SK-N-SH treated with all-trans-retinoic acid at 6 μM for 48 hours (cell line): Measurements from ENCODE around the gene WIPF2.
A peak's percentile ranks its signal among the peaks of the same experiment; 100 is the strongest.

Experiments
- ATAC-seq: fragments of 200-7000 bp; cut with Tn5 transposase; 3 replicates; pipeline ENCODE4 v1.9.1; 2020; ENCODE audit warnings: mild to moderate bottlenecking, moderate library complexity
- ARNTL ChIP-seq: fragments of 450-650 bp; formaldehyde crosslinking; IDR thresholded peaks from 2 replicates; pipeline ENCODE4 v1.5.0; 2020; ENCODE audit warnings: low read depth, mild to moderate bottlenecking, moderate library complexity, borderline replicate concordance
- BACH2 ChIP-seq: fragments of 250-450 bp; sonication (Bioruptor Pico); IDR thresholded peaks from 2 replicates; pipeline ENCODE4 v1.9.0; 2021; ENCODE audit warnings: mild to moderate bottlenecking, borderline replicate concordance
- CSDC2 ChIP-seq: fragments of 250-450 bp; sonication (Bioruptor Pico); IDR thresholded peaks from 2 replicates; pipeline ENCODE4 v1.5.0; 2020; ENCODE audit warnings: mild to moderate bottlenecking, moderate library complexity
- ESRRG ChIP-seq: fragments of 250-450 bp; sonication (Bioruptor Pico); IDR thresholded peaks from 2 replicates; pipeline ENCODE4 v1.6.1; 2021; ENCODE audit warnings: mild to moderate bottlenecking
- OSR1 ChIP-seq: fragments of 250-450 bp; sonication (Bioruptor Pico); IDR thresholded peaks from 2 replicates; pipeline ENCODE4 v1.8.0; 2022; ENCODE audit warnings: moderate library complexity, mild to moderate bottlenecking, inconsistent platforms
- PPARA ChIP-seq: fragments of 250-450 bp; sonication (Bioruptor Pico); IDR thresholded peaks from 2 replicates; pipeline ENCODE4 v1.5.0; 2020; ENCODE audit warnings: mild to moderate bottlenecking, borderline replicate concordance
- RARB ChIP-seq: fragments of 250-450 bp; sonication (Bioruptor Pico); IDR thresholded peaks from 2 replicates; pipeline ENCODE4 v1.8.0; 2021; ENCODE audit warnings: mild to moderate bottlenecking, moderate library complexity
- SNAI2 ChIP-seq: fragments of 250-450 bp; sonication (Bioruptor Pico); IDR thresholded peaks from 2 replicates; pipeline ENCODE4 v1.5.0; 2020; ENCODE audit warnings: mild to moderate bottlenecking, moderate library complexity
- TCF4 ChIP-seq: fragments of 250-450 bp; sonication (Bioruptor Pico); IDR thresholded peaks from 2 replicates; pipeline ENCODE4 v1.8.0; 2021; ENCODE audit warnings: mild to moderate bottlenecking, moderate library complexity, borderline replicate concordance
- TOX ChIP-seq: fragments of 250-450 bp; sonication (Bioruptor Pico); IDR thresholded peaks from 2 replicates; pipeline ENCODE4 v1.8.0; 2021; ENCODE audit warnings: mild to moderate bottlenecking, moderate library complexity, borderline replicate concordance
- ZFP3 ChIP-seq: fragments of 250-450 bp; sonication (Bioruptor Pico); IDR thresholded peaks from 2 replicates; pipeline ENCODE4 v1.5.0; 2020; ENCODE audit warnings: mild to moderate bottlenecking, moderate library complexity
- ZFP30 ChIP-seq: fragments of 450-650 bp; formaldehyde crosslinking; IDR thresholded peaks from 2 replicates; pipeline ENCODE4 v1.5.0; 2022; ENCODE audit warnings: mild to moderate bottlenecking, moderate library complexity
- ZNF565 ChIP-seq: fragments of 450-650 bp; formaldehyde crosslinking; conservative IDR thresholded peaks from 2 replicates; pipeline ENCODE4 v1.5.0; 2020; ENCODE audit warnings: low read depth, mild to moderate bottlenecking, moderate library complexity
- ZNF70 ChIP-seq: fragments of 450-650 bp; formaldehyde crosslinking; IDR thresholded peaks from 2 replicates; pipeline ENCODE4 v1.5.0; 2020; ENCODE audit warnings: mild to moderate bottlenecking, moderate library complexity
- ZNF8 ChIP-seq: fragments of 450-650 bp; formaldehyde crosslinking; IDR thresholded peaks from 2 replicates; pipeline ENCODE4 v1.5.0; 2020; ENCODE audit warnings: mild to moderate bottlenecking, moderate library complexity
- TF ChIP-seq, protein P1 (sequence below): fragments of 250-450 bp; sonication (Bioruptor Pico); IDR thresholded peaks from 2 replicates; pipeline ENCODE4 v1.8.0; 2020; ENCODE audit warnings: mild to moderate bottlenecking, moderate library complexity, borderline replicate concordance
- TF ChIP-seq, protein P2 (sequence below): fragments of 250-450 bp; sonication (Bioruptor Pico); IDR thresholded peaks from 2 replicates; pipeline ENCODE4 v1.5.0; 2020; ENCODE audit warnings: mild to moderate bottlenecking, moderate library complexity
- TF ChIP-seq, protein P3 (sequence below): fragments of 250-450 bp; sonication (Bioruptor Pico); IDR thresholded peaks from 2 replicates; pipeline ENCODE4 v1.8.0; 2021; ENCODE audit warnings: low read depth, mild to moderate bottlenecking, moderate library complexity, borderline replicate concordance
- TF ChIP-seq, protein P4 (sequence below): fragments of 250-450 bp; sonication (Bioruptor Pico); IDR thresholded peaks from 2 replicates; pipeline ENCODE4 v1.5.1; 2021; ENCODE audit warnings: mild to moderate bottlenecking, moderate library complexity
- TF ChIP-seq, protein P5 (sequence below): fragments of 250-450 bp; sonication (Bioruptor Pico); IDR thresholded peaks from 2 replicates; pipeline ENCODE4 v1.5.1; 2020; ENCODE audit warnings: low read depth, mild to moderate bottlenecking, moderate library complexity

WIPF2 gene

DNA sequence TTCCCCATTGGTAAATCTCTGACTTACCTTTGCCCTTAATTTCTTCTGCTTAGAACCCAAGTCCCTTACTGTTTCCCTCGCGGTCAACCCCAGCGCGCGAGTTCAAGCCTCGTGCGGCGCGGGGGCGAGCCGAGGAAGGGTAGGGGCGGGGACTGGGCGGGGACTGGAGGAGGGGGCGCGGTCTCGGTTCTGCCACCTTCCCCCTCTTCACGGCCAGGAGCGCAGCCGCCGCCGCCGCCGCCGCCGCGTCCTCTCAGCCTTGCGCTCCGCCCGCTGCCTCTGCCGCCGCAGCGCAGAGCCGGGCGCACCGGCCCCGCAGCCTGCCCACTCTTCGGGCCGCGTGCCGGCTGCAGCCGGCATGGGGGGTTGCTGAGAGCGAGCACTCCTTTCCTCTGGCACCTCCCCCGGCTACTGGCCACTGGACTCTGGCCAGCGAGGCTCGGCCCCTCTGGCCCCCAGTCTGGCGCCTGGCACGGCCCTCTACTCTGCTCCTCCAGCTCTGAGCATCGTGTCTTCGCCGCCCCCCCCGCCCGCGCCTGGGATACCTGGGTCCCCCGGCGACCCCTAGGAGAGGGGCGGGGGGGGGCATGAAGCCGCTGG lies 41.7 kb upstream of the WIPF2 start, which contains the start of gene RAPGEFL1:
RAPGEFL1 (plus strand) TSS at position 196 of the 600 bp plus-strand sequence; CDS start at position 588, 392 bp downstream.
- ATAC-seq = peak; percentile 88
- TF ChIP-seq ZNF70 (CRISPR knock-in tag) = no peak
- TF ChIP-seq, protein P1, sequence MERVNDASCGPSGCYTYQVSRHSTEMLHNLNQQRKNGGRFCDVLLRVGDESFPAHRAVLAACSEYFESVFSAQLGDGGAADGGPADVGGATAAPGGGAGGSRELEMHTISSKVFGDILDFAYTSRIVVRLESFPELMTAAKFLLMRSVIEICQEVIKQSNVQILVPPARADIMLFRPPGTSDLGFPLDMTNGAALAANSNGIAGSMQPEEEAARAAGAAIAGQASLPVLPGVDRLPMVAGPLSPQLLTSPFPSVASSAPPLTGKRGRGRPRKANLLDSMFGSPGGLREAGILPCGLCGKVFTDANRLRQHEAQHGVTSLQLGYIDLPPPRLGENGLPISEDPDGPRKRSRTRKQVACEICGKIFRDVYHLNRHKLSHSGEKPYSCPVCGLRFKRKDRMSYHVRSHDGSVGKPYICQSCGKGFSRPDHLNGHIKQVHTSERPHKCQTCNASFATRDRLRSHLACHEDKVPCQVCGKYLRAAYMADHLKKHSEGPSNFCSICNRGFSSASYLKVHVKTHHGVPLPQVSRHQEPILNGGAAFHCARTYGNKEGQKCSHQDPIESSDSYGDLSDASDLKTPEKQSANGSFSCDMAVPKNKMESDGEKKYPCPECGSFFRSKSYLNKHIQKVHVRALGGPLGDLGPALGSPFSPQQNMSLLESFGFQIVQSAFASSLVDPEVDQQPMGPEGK (CRISPR knock-in tag) = peak; percentile 69; the same call in 1 of the 2 replicates
- no peak for TF ChIP-seq ZFP3
- TF ChIP-seq, protein P2, sequence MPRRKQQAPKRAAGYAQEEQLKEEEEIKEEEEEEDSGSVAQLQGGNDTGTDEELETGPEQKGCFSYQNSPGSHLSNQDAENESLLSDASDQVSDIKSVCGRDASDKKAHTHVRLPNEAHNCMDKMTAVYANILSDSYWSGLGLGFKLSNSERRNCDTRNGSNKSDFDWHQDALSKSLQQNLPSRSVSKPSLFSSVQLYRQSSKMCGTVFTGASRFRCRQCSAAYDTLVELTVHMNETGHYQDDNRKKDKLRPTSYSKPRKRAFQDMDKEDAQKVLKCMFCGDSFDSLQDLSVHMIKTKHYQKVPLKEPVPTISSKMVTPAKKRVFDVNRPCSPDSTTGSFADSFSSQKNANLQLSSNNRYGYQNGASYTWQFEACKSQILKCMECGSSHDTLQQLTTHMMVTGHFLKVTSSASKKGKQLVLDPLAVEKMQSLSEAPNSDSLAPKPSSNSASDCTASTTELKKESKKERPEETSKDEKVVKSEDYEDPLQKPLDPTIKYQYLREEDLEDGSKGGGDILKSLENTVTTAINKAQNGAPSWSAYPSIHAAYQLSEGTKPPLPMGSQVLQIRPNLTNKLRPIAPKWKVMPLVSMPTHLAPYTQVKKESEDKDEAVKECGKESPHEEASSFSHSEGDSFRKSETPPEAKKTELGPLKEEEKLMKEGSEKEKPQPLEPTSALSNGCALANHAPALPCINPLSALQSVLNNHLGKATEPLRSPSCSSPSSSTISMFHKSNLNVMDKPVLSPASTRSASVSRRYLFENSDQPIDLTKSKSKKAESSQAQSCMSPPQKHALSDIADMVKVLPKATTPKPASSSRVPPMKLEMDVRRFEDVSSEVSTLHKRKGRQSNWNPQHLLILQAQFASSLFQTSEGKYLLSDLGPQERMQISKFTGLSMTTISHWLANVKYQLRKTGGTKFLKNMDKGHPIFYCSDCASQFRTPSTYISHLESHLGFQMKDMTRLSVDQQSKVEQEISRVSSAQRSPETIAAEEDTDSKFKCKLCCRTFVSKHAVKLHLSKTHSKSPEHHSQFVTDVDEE = no peak
- no peak for TF ChIP-seq CSDC2 (CRISPR knock-in tag)
- no peak for TF ChIP-seq ESRRG (CRISPR knock-in tag)
- TF ChIP-seq ZNF565 (CRISPR knock-in tag) = no peak

GRCh38 chr17:40178021-40178601 lies 41.0 kb upstream of the WIPF2 start:
- TF ChIP-seq SNAI2 (CRISPR knock-in tag) = no peak
- TF ChIP-seq PPARA (CRISPR knock-in tag) = no peak
- no peak for TF ChIP-seq ZNF8 (CRISPR knock-in tag)
- TF ChIP-seq ZNF70 (CRISPR knock-in tag) = no peak
- TF ChIP-seq, protein P3, sequence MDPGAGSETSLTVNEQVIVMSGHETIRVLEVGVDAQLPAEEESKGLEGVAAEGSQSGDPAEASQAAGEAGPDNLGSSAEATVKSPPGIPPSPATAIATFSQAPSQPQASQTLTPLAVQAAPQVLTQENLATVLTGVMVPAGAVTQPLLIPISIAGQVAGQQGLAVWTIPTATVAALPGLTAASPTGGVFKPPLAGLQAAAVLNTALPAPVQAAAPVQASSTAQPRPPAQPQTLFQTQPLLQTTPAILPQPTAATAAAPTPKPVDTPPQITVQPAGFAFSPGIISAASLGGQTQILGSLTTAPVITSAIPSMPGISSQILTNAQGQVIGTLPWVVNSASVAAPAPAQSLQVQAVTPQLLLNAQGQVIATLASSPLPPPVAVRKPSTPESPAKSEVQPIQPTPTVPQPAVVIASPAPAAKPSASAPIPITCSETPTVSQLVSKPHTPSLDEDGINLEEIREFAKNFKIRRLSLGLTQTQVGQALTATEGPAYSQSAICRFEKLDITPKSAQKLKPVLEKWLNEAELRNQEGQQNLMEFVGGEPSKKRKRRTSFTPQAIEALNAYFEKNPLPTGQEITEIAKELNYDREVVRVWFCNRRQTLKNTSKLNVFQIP (CRISPR knock-in tag) = no peak
- no peak for TF ChIP-seq OSR1 (CRISPR knock-in tag)
- TF ChIP-seq TOX (CRISPR knock-in tag) = no peak
- no peak for TF ChIP-seq TCF4 (CRISPR knock-in tag)
- TF ChIP-seq, protein P4, sequence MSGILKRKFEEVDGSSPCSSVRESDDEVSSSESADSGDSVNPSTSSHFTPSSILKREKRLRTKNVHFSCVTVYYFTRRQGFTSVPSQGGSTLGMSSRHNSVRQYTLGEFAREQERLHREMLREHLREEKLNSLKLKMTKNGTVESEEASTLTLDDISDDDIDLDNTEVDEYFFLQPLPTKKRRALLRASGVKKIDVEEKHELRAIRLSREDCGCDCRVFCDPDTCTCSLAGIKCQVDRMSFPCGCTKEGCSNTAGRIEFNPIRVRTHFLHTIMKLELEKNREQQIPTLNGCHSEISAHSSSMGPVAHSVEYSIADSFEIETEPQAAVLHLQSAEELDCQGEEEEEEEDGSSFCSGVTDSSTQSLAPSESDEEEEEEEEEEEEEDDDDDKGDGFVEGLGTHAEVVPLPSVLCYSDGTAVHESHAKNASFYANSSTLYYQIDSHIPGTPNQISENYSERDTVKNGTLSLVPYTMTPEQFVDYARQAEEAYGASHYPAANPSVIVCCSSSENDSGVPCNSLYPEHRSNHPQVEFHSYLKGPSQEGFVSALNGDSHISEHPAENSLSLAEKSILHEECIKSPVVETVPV (CRISPR knock-in tag) = no peak
- TF ChIP-seq, protein P1 (CRISPR knock-in tag) = no peak
- no peak for TF ChIP-seq BACH2
- no peak for TF ChIP-seq ZNF565 (CRISPR knock-in tag)
- TF ChIP-seq, protein P5, sequence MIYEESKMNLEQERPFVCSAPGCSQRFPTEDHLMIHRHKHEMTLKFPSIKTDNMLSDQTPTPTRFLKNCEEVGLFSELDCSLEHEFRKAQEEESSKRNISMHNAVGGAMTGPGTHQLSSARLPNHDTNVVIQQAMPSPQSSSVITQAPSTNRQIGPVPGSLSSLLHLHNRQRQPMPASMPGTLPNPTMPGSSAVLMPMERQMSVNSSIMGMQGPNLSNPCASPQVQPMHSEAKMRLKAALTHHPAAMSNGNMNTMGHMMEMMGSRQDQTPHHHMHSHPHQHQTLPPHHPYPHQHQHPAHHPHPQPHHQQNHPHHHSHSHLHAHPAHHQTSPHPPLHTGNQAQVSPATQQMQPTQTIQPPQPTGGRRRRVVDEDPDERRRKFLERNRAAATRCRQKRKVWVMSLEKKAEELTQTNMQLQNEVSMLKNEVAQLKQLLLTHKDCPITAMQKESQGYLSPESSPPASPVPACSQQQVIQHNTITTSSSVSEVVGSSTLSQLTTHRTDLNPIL = no peak
- no peak for ATAC-seq

GRCh38 chr17:40178660-40179059 lies 40.4 kb upstream of the WIPF2 start:
- ATAC-seq = no peak
- no peak for TF ChIP-seq ZNF565 (CRISPR knock-in tag)
- no peak for TF ChIP-seq TOX (CRISPR knock-in tag)
- TF ChIP-seq ZFP30 (CRISPR knock-in tag) = no peak
- TF ChIP-seq, protein P4 (CRISPR knock-in tag) = no peak
- TF ChIP-seq ESRRG (CRISPR knock-in tag) = no peak
- TF ChIP-seq, protein P3 (CRISPR knock-in tag) = no peak
- TF ChIP-seq RARB (CRISPR knock-in tag) = no peak
- TF ChIP-seq, protein P5 = no peak
- TF ChIP-seq ARNTL = no peak
